ENCODE measurements around the gene CASP10. TPM values are rescaled to one million over a fixed set of nuclear protein-coding genes. Genes with fewer than 3 reads are reported as not detected.

The CASP10 gene
- total and polyA plus RNA-seq, 2 of the 13 experiments (the other 11 are each of a cell fraction or from before 2014, with no cell fraction given), result 22.2 to 23.8 TPM

DNA sequence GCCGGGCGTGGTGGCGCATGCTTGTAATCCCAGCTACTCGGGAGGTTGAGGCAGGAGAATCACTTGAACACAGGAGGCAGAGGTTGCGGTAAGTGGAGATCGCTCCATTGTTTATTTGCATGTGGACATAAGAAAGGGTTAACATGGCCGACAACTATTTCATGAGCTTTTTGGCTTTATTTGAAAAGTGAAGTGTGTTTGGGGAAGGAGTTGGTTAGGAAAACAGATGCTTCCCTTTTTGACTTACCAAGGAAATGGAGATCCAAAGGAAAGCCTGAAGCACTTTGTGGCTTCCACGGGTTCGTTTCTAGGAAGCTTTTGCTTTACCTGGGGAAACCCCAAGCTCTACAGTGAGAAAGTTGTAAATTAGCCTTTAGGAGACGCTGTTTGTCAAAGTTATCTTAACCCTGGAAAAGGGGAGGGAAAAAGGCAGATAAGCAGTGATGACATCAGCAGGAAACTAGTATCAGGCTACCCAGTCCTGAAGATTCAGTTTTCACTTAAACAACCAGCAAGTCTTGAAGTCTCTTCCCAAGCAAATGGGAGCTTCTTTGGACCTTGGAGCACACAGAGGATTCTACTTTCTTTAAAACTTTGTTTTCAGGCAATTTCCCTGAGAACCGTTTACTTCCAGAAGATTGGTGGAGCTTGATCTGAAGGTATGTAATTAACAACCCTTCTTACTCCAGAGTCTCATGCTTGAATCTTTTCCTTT, at the start of gene CASP10 (continued):
- TF ChIP-seq, protein P1, sequence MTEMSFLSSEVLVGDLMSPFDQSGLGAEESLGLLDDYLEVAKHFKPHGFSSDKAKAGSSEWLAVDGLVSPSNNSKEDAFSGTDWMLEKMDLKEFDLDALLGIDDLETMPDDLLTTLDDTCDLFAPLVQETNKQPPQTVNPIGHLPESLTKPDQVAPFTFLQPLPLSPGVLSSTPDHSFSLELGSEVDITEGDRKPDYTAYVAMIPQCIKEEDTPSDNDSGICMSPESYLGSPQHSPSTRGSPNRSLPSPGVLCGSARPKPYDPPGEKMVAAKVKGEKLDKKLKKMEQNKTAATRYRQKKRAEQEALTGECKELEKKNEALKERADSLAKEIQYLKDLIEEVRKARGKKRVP (CRISPR knock-in tag; IDR thresholded peaks at IDR 0.05), result peak in 1 of 2 experiments; percentile 83; a peak in 2 of 4 replicates
- TF ChIP-seq, protein P2, sequence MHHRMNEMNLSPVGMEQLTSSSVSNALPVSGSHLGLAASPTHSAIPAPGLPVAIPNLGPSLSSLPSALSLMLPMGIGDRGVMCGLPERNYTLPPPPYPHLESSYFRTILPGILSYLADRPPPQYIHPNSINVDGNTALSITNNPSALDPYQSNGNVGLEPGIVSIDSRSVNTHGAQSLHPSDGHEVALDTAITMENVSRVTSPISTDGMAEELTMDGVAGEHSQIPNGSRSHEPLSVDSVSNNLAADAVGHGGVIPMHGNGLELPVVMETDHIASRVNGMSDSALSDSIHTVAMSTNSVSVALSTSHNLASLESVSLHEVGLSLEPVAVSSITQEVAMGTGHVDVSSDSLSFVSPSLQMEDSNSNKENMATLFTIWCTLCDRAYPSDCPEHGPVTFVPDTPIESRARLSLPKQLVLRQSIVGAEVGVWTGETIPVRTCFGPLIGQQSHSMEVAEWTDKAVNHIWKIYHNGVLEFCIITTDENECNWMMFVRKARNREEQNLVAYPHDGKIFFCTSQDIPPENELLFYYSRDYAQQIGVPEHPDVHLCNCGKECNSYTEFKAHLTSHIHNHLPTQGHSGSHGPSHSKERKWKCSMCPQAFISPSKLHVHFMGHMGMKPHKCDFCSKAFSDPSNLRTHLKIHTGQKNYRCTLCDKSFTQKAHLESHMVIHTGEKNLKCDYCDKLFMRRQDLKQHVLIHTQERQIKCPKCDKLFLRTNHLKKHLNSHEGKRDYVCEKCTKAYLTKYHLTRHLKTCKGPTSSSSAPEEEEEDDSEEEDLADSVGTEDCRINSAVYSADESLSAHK (CRISPR knock-in tag; IDR thresholded peaks at IDR 0.05; ENCODE audit: borderline replicate concordance), result no peak
- TF ChIP-seq, protein P3, sequence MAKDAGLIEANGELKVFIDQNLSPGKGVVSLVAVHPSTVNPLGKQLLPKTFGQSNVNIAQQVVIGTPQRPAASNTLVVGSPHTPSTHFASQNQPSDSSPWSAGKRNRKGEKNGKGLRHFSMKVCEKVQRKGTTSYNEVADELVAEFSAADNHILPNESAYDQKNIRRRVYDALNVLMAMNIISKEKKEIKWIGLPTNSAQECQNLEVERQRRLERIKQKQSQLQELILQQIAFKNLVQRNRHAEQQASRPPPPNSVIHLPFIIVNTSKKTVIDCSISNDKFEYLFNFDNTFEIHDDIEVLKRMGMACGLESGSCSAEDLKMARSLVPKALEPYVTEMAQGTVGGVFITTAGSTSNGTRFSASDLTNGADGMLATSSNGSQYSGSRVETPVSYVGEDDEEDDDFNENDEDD (CRISPR knock-in tag; IDR thresholded peaks at IDR 0.05; ENCODE audit: borderline replicate concordance), result peak; percentile 36; the same call in 1 of the 2 replicates
- 0 out of 2 replicates have a peak, but pooled peaks have one; percentile 9 for TF ChIP-seq LCORL (IDR thresholded peaks at IDR 0.05)
- peak; percentile 74 for TF ChIP-seq LCORL (CRISPR knock-in tag; IDR thresholded peaks at IDR 0.05)
- TF ChIP-seq SPEN (CRISPR knock-in tag; IDR thresholded peaks at IDR 0.05; ENCODE audit: low read depth), result peak; percentile 43; the same call in 1 of the 2 replicates
- no peak for TF ChIP-seq SP1 (IDR thresholded peaks at IDR 0.05)
- peak; percentile 39; the same call in 1 of the 2 replicates for TF ChIP-seq SP1 (CRISPR knock-in tag; IDR thresholded peaks at IDR 0.05)
- TF ChIP-seq ZNF749 (CRISPR knock-in tag; IDR thresholded peaks at IDR 0.05; ENCODE audit: borderline replicate concordance), result no peak
- peak; percentile 74; the same call in 1 of the 2 replicates for TF ChIP-seq SOX5 (CRISPR knock-in tag; IDR thresholded peaks at IDR 0.05; ENCODE audit: borderline replicate concordance)
- TF ChIP-seq NR2C2 (CRISPR knock-in tag; IDR thresholded peaks at IDR 0.05; ENCODE audit: borderline replicate concordance), result peak; percentile 84; the same call in 1 of the 2 replicates
- TF ChIP-seq, protein P4, sequence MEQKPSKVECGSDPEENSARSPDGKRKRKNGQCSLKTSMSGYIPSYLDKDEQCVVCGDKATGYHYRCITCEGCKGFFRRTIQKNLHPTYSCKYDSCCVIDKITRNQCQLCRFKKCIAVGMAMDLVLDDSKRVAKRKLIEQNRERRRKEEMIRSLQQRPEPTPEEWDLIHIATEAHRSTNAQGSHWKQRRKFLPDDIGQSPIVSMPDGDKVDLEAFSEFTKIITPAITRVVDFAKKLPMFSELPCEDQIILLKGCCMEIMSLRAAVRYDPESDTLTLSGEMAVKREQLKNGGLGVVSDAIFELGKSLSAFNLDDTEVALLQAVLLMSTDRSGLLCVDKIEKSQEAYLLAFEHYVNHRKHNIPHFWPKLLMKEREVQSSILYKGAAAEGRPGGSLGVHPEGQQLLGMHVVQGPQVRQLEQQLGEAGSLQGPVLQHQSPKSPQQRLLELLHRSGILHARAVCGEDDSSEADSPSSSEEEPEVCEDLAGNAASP (CRISPR knock-in tag; IDR thresholded peaks at IDR 0.05; ENCODE audit: borderline replicate concordance), result peak; percentile 83
- no peak for TF ChIP-seq REL (CRISPR knock-in tag; conservative IDR thresholded peaks at IDR 0.05)
- peak; percentile 39; the same call in 1 of the 2 replicates for TF ChIP-seq NKX3-1 (CRISPR knock-in tag; IDR thresholded peaks at IDR 0.05)
- no peak for TF ChIP-seq RFX1 (IDR thresholded peaks at IDR 0.05)
- TF ChIP-seq HNRNPK (IDR thresholded peaks at IDR 0.05; ENCODE audit: low read depth, low read length, poor library complexity, severe bottlenecking), result no peak
- no peak for TF ChIP-seq ZNF484 (CRISPR knock-in tag; IDR thresholded peaks at IDR 0.05; ENCODE audit: borderline replicate concordance, low read depth)
- TF ChIP-seq ZNF432 (CRISPR knock-in tag; IDR thresholded peaks at IDR 0.05; ENCODE audit: borderline replicate concordance), result no peak
- TF ChIP-seq, protein P5, sequence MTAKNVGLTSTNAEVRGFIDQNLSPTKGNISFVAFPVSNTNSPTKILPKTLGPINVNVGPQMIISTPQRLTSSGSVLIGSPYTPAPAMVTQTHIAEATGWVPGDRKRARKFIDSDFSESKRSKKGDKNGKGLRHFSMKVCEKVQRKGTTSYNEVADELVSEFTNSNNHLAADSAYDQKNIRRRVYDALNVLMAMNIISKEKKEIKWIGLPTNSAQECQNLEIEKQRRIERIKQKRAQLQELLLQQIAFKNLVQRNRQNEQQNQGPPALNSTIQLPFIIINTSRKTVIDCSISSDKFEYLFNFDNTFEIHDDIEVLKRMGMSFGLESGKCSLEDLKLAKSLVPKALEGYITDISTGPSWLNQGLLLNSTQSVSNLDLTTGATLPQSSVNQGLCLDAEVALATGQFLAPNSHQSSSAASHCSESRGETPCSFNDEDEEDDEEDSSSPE (CRISPR knock-in tag; IDR thresholded peaks at IDR 0.05), result peak; percentile 81
- peak; percentile 51; the same call in 1 of the 2 replicates for TF ChIP-seq ISL2 (CRISPR knock-in tag; IDR thresholded peaks at IDR 0.05)
- TF ChIP-seq ZNF883 (CRISPR knock-in tag; IDR thresholded peaks at IDR 0.05; ENCODE audit: not compliant biosample characterization), result no peak
- peak; percentile 79 for TF ChIP-seq GATAD2A (CRISPR knock-in tag; IDR thresholded peaks at IDR 0.05)

All from HepG2 (cell line).